Fibroblast of lung (primary cell): ENCODE measurements around the gene NAPB.

Source experiments
- EZH2 ChIP-seq: IDR thresholded peaks from 2 replicates; pipeline ENCODE4 v1.5.1; 2012; ENCODE audit warnings: low read length, control low read depth, mild to moderate bottlenecking; ENCODE audit errors: missing control alignments
- TF ChIP-seq, protein P1 (sequence below), 2 donors: IDR thresholded peaks in 1 of 2; conservative IDR thresholded peaks in 1 of 2; 1 replicate in 1 of 2; 2 replicates in 1 of 2; pipeline ENCODE4 v1.5.1; 2011 to 2012; ENCODE audit warnings: low read length in 2 of 2, control low read depth in 1 of 2, inconsistent platforms in 1 of 2, low read depth in 1 of 2, mild to moderate bottlenecking in 1 of 2

DNA sequence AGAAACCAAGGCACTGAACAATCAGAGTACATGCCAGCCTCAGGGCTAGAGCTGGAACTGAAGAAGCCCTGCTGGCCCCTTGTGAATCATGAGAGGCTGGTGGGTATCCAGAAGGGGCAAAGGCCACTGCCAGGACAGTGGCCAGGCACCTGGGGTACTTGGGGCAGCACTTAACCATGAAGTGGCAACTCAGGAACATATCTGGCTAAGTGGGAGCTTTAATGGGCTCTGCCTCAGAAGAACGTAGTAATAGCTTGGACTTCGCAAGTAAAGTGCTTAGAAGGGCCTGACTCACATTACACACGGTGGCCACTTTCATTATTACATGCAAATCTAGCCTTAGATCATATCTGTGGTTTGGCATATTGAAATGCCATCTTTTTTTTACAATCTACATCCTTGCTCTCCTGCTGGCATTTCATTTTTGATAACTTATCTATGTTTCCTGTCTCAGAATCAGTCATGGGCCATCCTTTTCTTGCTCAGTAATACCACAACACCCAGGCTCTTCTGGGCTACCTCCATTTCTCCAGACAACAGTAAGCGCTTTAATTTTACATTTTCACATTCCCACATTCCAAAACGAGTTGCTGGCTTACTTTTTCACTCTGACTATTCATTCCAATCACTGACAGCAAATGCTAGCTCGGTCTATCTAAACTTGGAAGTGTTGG, 21.6 kb downstream of the NAPB start:
- TF ChIP-seq, protein P1, sequence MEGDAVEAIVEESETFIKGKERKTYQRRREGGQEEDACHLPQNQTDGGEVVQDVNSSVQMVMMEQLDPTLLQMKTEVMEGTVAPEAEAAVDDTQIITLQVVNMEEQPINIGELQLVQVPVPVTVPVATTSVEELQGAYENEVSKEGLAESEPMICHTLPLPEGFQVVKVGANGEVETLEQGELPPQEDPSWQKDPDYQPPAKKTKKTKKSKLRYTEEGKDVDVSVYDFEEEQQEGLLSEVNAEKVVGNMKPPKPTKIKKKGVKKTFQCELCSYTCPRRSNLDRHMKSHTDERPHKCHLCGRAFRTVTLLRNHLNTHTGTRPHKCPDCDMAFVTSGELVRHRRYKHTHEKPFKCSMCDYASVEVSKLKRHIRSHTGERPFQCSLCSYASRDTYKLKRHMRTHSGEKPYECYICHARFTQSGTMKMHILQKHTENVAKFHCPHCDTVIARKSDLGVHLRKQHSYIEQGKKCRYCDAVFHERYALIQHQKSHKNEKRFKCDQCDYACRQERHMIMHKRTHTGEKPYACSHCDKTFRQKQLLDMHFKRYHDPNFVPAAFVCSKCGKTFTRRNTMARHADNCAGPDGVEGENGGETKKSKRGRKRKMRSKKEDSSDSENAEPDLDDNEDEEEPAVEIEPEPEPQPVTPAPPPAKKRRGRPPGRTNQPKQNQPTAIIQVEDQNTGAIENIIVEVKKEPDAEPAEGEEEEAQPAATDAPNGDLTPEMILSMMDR (conservative IDR thresholded peaks at IDR 0.05 in 1 of 2, IDR thresholded peaks at IDR 0.05 in 1 of 2; ENCODE audit: low read depth in 1 of 2, low read length in 2 of 2), result no peak
- no peak for TF ChIP-seq EZH2
